HepG2 (cell line): ENCODE results near the gene BCORL1. TPM values are rescaled to one million over a fixed set of nuclear protein-coding genes. Genes with fewer than 3 reads are reported as not detected.

Experiments
- ARNT ChIP-seq: fragments of 450-650 bp; IDR thresholded peaks from 2 replicates; pipeline ENCODE4 v1.6.1; 2017
- DNMT3B ChIP-seq: conservative IDR thresholded peaks from 2 replicates; pipeline ENCODE4 v1.6.1; 2016; ENCODE audit warnings: missing biosample characterization, control low read depth
- EEA1 ChIP-seq: sonication (generic); formaldehyde crosslinking; IDR thresholded peaks from 2 replicates; pipeline ENCODE4 v1.5.1; 2020; ENCODE audit warnings: mild to moderate bottlenecking, missing genetic modification reagents, borderline replicate concordance
- ELF3 ChIP-seq: IDR thresholded peaks from 2 replicates; pipeline ENCODE4 v1.6.1; 2016; ENCODE audit warnings: missing genetic modification reagents, missing compliant biosample characterization
- ETV6 ChIP-seq: sonication (generic); formaldehyde crosslinking; conservative IDR thresholded peaks from 2 replicates; pipeline ENCODE4 v1.4.0; 2020; ENCODE audit warnings: missing genetic modification reagents
- KLF15 ChIP-seq: sonication (generic); formaldehyde crosslinking; IDR thresholded peaks from 2 replicates; pipeline ENCODE4 v1.8.1; 2023; ENCODE audit warnings: borderline replicate concordance, mild to moderate bottlenecking, inconsistent platforms, missing genetic modification reagents, mixed read lengths
- MTF2 ChIP-seq: sonication (generic); formaldehyde crosslinking; IDR thresholded peaks from 2 replicates; pipeline ENCODE4 v1.5.0; 2020; ENCODE audit warnings: missing genetic modification reagents, borderline replicate concordance
- SMARCE1 ChIP-seq: fragments of 450-650 bp; IDR thresholded peaks from 2 replicates; pipeline ENCODE4 v1.6.1; 2017; ENCODE audit warnings: borderline replicate concordance
- TCF7L2 ChIP-seq: IDR thresholded peaks from 2 replicates; pipeline ENCODE4 v1.6.1; 2011; ENCODE audit warnings: mild to moderate bottlenecking, low read depth, low read length, moderate library complexity
- U2AF1 ChIP-seq: fragments of 200-400 bp; formaldehyde crosslinking; optimal IDR thresholded peaks from 2 replicates; pipeline ENCODE3; 2017; ENCODE audit warnings: mild to moderate bottlenecking, low read depth, low read length
- YEATS2 ChIP-seq: sonication (generic); formaldehyde crosslinking; IDR thresholded peaks from 2 replicates; pipeline ENCODE4 v1.4.0; 2020; ENCODE audit warnings: missing genetic modification reagents, borderline replicate concordance
- ZBTB7A ChIP-seq: sonication (generic); formaldehyde crosslinking; IDR thresholded peaks from 2 replicates; pipeline ENCODE4 v1.8.0; 2022; ENCODE audit warnings: mild to moderate bottlenecking, missing genetic modification reagents
- ZNF180 ChIP-seq: sonication (generic); formaldehyde crosslinking; IDR thresholded peaks from 2 replicates; pipeline ENCODE4 v1.4.0; 2020; ENCODE audit warnings: low read depth, missing genetic modification reagents, borderline replicate concordance
- ZNF20 ChIP-seq: sonication (generic); formaldehyde crosslinking; IDR thresholded peaks from 2 replicates; pipeline ENCODE4 v1.4.0; 2020; ENCODE audit warnings: mild to moderate bottlenecking, moderate library complexity, missing genetic modification reagents
- ZNF484 ChIP-seq: sonication (generic); formaldehyde crosslinking; IDR thresholded peaks from 2 replicates; pipeline ENCODE4 v1.5.1; 2020; ENCODE audit warnings: mild to moderate bottlenecking, low read depth, missing genetic modification reagents, borderline replicate concordance
- ZNF557 ChIP-seq: sonication (generic); formaldehyde crosslinking; IDR thresholded peaks from 2 replicates; pipeline ENCODE4 v1.4.0; 2020; ENCODE audit warnings: missing genetic modification reagents
- ZNF749 ChIP-seq: sonication (generic); formaldehyde crosslinking; IDR thresholded peaks from 2 replicates; pipeline ENCODE4 v1.8.0; 2022; ENCODE audit warnings: mild to moderate bottlenecking, missing genetic modification reagents, moderate library complexity, borderline replicate concordance
- polyA plus RNA-seq, 8 experiments: library from polyadenylated mRNA; depleted of rRNA in 3 of 8; stranded (reverse) in 7 of 8; unstranded in 1 of 8; fragments of >200 nt; fragmentation: Illumina TruSeq in 4 of 8; extraction: Trizol in 4 of 8; gene quantifications; 2 replicates each; pipeline versions ENCODE4 v1.2.1 to v1.2.3, GENCODE V29; 2011 to 2016; ENCODE audit warnings: low read depth in 4 of 8, missing spikeins in 1 of 8, mixed read lengths in 1 of 8; ENCODE audit not compliant: insufficient read depth in 1 of 8
- total RNA-seq, 5 experiments: library from RNA; depleted of rRNA; stranded (reverse); fragments of >200 nt; fragmentation: Illumina TruSeq; extraction: Trizol; gene quantifications; 2 replicates each; pipeline ENCODE4 v1.2.3, GENCODE V29; 2016; ENCODE audit warnings: low read depth in 1 of 5
- TF ChIP-seq, protein P1 (sequence below): IDR thresholded peaks from 2 replicates; pipeline ENCODE4 v1.6.1; 2016; ENCODE audit warnings: low read depth, missing genetic modification reagents, missing compliant biosample characterization
- TF ChIP-seq, protein P2 (sequence below): sonication (generic); formaldehyde crosslinking; IDR thresholded peaks from 2 replicates; pipeline ENCODE4 v1.5.1; 2020; ENCODE audit warnings: missing genetic modification reagents, mild to moderate bottlenecking, borderline replicate concordance
- TF ChIP-seq, protein P3 (sequence below): sonication (generic); formaldehyde crosslinking; IDR thresholded peaks from 2 replicates; pipeline ENCODE4 v1.4.0; 2020; ENCODE audit warnings: low read depth, mild to moderate bottlenecking, missing genetic modification reagents
- TF ChIP-seq, protein P4 (sequence below): sonication (generic); formaldehyde crosslinking; IDR thresholded peaks from 2 replicates; pipeline ENCODE4 v1.9.0; 2021; ENCODE audit warnings: missing genetic modification reagents, borderline replicate concordance

Gene BCORL1
- total and polyA plus RNA-seq, 2 of the 13 experiments (the other 11 are each of a cell fraction or from before 2014, with no cell fraction given) = 0.67 to 1.4 TPM

DNA sequence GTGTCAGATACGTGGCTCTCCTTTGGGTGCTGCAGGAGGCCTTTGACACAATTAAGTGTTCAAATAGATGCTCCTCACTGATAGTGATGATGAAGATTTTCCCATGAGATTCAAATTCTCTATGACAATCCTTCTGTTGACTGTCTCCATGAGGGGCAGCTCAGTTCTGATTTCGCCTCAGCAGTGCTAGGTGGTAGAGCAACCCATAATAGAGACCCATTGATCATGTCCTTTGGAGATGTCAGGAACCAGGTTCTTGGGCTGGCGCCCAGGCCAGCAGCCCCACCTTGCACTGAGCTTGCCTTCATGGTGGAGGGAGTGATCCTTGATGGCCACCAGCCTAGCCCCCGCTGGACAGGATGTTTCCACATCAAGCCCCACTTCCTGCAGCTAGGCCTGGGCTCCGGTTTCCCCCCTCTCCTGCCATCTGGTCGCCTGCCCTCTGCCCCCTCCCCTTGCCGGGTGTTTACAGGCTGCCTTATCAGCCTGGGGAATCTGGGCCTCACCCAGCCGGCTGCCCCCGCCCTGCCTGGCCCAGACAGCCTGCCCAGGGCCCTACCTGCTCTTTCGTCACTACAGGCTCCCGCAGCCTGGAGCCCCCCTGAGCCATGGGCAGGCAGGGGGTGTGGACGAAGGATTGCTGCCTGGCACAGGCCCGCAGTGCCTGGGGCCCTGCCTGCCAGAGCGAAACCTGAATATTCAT lies 115.2 kb downstream of the BCORL1 start (continued):
- TF ChIP-seq, protein P1, sequence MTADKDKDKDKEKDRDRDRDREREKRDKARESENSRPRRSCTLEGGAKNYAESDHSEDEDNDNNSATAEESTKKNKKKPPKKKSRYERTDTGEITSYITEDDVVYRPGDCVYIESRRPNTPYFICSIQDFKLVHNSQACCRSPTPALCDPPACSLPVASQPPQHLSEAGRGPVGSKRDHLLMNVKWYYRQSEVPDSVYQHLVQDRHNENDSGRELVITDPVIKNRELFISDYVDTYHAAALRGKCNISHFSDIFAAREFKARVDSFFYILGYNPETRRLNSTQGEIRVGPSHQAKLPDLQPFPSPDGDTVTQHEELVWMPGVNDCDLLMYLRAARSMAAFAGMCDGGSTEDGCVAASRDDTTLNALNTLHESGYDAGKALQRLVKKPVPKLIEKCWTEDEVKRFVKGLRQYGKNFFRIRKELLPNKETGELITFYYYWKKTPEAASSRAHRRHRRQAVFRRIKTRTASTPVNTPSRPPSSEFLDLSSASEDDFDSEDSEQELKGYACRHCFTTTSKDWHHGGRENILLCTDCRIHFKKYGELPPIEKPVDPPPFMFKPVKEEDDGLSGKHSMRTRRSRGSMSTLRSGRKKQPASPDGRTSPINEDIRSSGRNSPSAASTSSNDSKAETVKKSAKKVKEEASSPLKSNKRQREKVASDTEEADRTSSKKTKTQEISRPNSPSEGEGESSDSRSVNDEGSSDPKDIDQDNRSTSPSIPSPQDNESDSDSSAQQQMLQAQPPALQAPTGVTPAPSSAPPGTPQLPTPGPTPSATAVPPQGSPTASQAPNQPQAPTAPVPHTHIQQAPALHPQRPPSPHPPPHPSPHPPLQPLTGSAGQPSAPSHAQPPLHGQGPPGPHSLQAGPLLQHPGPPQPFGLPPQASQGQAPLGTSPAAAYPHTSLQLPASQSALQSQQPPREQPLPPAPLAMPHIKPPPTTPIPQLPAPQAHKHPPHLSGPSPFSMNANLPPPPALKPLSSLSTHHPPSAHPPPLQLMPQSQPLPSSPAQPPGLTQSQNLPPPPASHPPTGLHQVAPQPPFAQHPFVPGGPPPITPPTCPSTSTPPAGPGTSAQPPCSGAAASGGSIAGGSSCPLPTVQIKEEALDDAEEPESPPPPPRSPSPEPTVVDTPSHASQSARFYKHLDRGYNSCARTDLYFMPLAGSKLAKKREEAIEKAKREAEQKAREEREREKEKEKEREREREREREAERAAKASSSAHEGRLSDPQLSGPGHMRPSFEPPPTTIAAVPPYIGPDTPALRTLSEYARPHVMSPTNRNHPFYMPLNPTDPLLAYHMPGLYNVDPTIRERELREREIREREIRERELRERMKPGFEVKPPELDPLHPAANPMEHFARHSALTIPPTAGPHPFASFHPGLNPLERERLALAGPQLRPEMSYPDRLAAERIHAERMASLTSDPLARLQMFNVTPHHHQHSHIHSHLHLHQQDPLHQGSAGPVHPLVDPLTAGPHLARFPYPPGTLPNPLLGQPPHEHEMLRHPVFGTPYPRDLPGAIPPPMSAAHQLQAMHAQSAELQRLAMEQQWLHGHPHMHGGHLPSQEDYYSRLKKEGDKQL = no peak
- TF ChIP-seq KLF15 (CRISPR knock-in tag) = no peak
- no peak for TF ChIP-seq ARNT
- TF ChIP-seq ELF3 (CRISPR knock-in tag) = peak; percentile 38; the same call in 1 of the 2 replicates
- TF ChIP-seq ZNF20 (CRISPR knock-in tag) = no peak
- TF ChIP-seq SMARCE1 = no peak
- TF ChIP-seq, protein P2, sequence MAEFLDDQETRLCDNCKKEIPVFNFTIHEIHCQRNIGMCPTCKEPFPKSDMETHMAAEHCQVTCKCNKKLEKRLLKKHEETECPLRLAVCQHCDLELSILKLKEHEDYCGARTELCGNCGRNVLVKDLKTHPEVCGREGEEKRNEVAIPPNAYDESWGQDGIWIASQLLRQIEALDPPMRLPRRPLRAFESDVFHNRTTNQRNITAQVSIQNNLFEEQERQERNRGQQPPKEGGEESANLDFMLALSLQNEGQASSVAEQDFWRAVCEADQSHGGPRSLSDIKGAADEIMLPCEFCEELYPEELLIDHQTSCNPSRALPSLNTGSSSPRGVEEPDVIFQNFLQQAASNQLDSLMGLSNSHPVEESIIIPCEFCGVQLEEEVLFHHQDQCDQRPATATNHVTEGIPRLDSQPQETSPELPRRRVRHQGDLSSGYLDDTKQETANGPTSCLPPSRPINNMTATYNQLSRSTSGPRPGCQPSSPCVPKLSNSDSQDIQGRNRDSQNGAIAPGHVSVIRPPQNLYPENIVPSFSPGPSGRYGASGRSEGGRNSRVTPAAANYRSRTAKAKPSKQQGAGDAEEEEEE (CRISPR knock-in tag) = no peak
- no peak for TF ChIP-seq ETV6 (CRISPR knock-in tag)
- no peak for TF ChIP-seq DNMT3B (CRISPR knock-in tag)
- no peak for TF ChIP-seq ZNF557 (CRISPR knock-in tag)
- TF ChIP-seq ZBTB7A (CRISPR knock-in tag) = no peak
- no peak for TF ChIP-seq EEA1 (CRISPR knock-in tag)
- TF ChIP-seq TCF7L2 = no peak
- TF ChIP-seq, protein P3, sequence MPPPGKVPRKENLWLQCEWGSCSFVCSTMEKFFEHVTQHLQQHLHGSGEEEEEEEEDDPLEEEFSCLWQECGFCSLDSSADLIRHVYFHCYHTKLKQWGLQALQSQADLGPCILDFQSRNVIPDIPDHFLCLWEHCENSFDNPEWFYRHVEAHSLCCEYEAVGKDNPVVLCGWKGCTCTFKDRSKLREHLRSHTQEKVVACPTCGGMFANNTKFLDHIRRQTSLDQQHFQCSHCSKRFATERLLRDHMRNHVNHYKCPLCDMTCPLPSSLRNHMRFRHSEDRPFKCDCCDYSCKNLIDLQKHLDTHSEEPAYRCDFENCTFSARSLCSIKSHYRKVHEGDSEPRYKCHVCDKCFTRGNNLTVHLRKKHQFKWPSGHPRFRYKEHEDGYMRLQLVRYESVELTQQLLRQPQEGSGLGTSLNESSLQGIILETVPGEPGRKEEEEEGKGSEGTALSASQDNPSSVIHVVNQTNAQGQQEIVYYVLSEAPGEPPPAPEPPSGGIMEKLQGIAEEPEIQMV (CRISPR knock-in tag) = no peak
- no peak for TF ChIP-seq MTF2 (CRISPR knock-in tag)
- no peak for TF ChIP-seq YEATS2 (CRISPR knock-in tag)
- TF ChIP-seq, protein P4, sequence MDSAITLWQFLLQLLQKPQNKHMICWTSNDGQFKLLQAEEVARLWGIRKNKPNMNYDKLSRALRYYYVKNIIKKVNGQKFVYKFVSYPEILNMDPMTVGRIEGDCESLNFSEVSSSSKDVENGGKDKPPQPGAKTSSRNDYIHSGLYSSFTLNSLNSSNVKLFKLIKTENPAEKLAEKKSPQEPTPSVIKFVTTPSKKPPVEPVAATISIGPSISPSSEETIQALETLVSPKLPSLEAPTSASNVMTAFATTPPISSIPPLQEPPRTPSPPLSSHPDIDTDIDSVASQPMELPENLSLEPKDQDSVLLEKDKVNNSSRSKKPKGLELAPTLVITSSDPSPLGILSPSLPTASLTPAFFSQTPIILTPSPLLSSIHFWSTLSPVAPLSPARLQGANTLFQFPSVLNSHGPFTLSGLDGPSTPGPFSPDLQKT (CRISPR knock-in tag) = no peak
- TF ChIP-seq U2AF1 = no peak
- TF ChIP-seq ZNF749 (CRISPR knock-in tag) = no peak
- TF ChIP-seq ZNF484 (CRISPR knock-in tag) = no peak
- TF ChIP-seq ZNF180 (CRISPR knock-in tag) = no peak
